ENCODE results near the gene TERT.
A peak's percentile ranks its signal among the peaks of the same experiment; 100 is the strongest.
"Not testable (repeated sequence)": the region's sequence is repeated elsewhere in the genome, so short reads cannot be mapped to it uniquely, and the experiment has no call there.

TERT gene

GRCh38 chr5:1294835-1295649, at the start of gene TERT:
TERT (minus strand) TSS chr5:1295068; CDS start chr5:1294989, 79 bp downstream.
- TF ChIP-seq, protein P1, sequence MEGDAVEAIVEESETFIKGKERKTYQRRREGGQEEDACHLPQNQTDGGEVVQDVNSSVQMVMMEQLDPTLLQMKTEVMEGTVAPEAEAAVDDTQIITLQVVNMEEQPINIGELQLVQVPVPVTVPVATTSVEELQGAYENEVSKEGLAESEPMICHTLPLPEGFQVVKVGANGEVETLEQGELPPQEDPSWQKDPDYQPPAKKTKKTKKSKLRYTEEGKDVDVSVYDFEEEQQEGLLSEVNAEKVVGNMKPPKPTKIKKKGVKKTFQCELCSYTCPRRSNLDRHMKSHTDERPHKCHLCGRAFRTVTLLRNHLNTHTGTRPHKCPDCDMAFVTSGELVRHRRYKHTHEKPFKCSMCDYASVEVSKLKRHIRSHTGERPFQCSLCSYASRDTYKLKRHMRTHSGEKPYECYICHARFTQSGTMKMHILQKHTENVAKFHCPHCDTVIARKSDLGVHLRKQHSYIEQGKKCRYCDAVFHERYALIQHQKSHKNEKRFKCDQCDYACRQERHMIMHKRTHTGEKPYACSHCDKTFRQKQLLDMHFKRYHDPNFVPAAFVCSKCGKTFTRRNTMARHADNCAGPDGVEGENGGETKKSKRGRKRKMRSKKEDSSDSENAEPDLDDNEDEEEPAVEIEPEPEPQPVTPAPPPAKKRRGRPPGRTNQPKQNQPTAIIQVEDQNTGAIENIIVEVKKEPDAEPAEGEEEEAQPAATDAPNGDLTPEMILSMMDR (IDR thresholded peaks at IDR 0.05; ENCODE audit: borderline replicate concordance, control extremely low read depth, extremely low read depth, insufficient read depth, missing control alignments), result no peak
- in situ Hi-C loops (cut with MboI; ENCODE audit: low sequenced_read_pairs, unreplicated experiment), result no loop called here
- peak; percentile 87 for DNase-seq (ENCODE audit: low spot score)

DNA sequence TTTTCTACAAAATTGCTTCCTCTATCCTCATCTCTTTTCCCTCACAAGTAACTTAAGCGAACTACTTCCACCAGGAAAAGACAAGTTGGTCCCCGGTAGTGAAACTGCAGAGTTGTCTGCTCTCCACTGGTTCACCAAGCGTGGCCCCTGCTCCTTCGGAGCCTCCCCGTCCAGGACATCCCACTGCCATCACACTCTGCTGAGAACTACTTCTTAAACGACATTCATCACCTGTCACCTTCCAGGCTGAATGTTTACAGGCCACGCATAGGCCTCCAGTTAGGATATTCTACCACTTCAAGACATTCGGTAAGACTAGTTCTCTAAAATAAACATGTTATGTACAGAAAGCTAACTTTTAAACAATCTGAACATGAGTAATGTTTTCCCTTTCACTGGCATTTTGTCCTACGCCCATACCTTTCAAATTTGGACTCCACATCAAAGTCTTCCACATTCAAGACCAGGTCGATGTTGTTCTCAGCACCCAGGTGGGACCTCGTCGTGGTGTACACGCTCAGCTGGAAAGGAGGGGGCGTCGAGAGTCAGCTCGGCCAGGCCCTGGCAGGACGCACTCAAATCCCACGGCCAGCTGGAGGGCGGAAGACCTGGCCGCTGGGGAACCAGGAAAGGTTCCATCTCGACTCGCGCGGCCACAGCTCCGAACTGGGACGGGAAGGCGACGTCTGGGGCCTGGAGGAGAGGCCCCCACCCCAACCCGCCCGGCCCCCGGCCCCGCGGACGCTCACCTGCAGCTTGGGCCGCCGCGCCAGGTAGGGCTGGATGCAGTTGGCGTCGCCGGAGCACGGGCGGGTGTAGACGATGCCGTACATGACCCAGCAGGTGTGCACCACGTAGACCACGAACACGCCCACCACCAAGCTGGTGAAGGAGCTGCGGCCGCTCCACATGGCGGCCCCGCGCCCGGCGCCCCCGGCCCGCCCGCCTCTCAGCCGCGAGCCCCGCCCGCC, 49.3 kb upstream of the TERT start:
- in situ Hi-C loops (cut with MboI; ENCODE audit: low sequenced_read_pairs, unreplicated experiment), result no loop called here

GRCh38 chr5:1343315-1343751, 48.5 kb upstream of the TERT start:
- no peak for DNase-seq (ENCODE audit: low spot score)
- TF ChIP-seq, protein P1 (IDR thresholded peaks at IDR 0.05; ENCODE audit: borderline replicate concordance, control extremely low read depth, extremely low read depth, insufficient read depth, missing control alignments), result no peak
- in situ Hi-C loops (cut with MboI; ENCODE audit: low sequenced_read_pairs, unreplicated experiment), result no loop called here

More for the DNA sequence above, 49.3 kb upstream of the TERT start:
- TF ChIP-seq, protein P1 (IDR thresholded peaks at IDR 0.05; ENCODE audit: borderline replicate concordance, control extremely low read depth, extremely low read depth, insufficient read depth, missing control alignments), result no peak
- DNase-seq (ENCODE audit: low spot score), result no peak

DNA sequence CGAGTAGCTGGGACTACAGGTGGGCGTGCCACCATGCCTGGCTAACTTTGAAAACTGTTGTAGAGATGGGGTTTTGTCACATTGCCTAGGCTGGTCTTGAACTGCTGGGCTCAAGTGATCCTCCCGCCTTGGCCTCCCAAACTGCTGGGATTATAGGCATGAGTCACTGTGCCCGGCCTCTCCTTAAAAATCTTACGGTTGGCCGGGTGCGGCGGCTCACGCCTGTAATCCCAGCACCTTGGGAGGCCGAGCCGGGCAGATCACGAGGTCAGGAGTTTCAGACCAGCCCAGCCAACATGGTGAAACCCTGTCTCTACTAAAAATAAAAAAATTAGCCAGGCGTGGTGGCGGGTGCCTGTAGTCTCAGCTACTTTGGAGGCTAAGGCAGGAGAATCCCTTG, 47.8 kb upstream of the TERT start:
- in situ Hi-C loops (cut with MboI; ENCODE audit: low sequenced_read_pairs, unreplicated experiment); DNase-seq (ENCODE audit: low spot score): not testable (repeated sequence)

GRCh38 chr5:1342268-1342667, 47.4 kb upstream of the TERT start:
- DNase-seq (ENCODE audit: low spot score), result no peak
- in situ Hi-C loops (cut with MboI; ENCODE audit: low sequenced_read_pairs, unreplicated experiment), result no loop called here
- TF ChIP-seq, protein P1 (IDR thresholded peaks at IDR 0.05; ENCODE audit: borderline replicate concordance, control extremely low read depth, extremely low read depth, insufficient read depth, missing control alignments), result no peak

- TF ChIP-seq, protein P1 (IDR thresholded peaks at IDR 0.05; ENCODE audit: borderline replicate concordance, control extremely low read depth, extremely low read depth, insufficient read depth, missing control alignments), result no peak
- in situ Hi-C loops (cut with MboI; ENCODE audit: low sequenced_read_pairs, unreplicated experiment), result no loop called here
- DNase-seq (ENCODE audit: low spot score), result peak; percentile 65
These were observed 47.0 kb upstream of the TERT start for GRCh38 chr5:1341863-1342262.

DNA sequence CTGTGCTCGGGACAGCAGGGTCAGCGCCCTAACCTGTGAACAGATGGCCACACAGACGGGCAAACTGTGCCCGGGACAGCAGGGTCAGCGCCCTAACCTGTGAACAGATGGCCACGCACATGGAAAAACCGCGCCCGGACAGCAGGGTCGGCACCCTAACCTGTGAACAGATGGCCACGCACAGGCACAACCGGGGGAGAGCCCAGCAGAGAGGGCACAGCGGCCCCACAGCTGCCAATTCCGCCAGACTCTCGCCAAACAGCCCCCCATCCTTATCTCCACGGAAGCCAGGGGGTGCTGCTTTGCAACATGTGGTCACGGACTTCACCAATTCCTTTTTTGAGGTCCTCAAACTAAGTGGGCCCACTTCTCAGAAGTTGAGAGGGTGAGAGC, 44.9 kb upstream of the TERT start:
- DNase-seq (ENCODE audit: low spot score); in situ Hi-C loops (cut with MboI; ENCODE audit: low sequenced_read_pairs, unreplicated experiment): not testable (repeated sequence)

- in situ Hi-C loops (cut with MboI; ENCODE audit: low sequenced_read_pairs, unreplicated experiment); DNase-seq (ENCODE audit: low spot score): not testable (repeated sequence)
These were observed 44.4 kb upstream of the TERT start for GRCh38 chr5:1339139-1339817.

Data from GM13976 (cell line).